Calu3 (cell line): ENCODE measurements around the gene MYT1. TPM values are rescaled to one million over a fixed set of nuclear protein-coding genes. Genes with fewer than 3 reads are reported as not detected.

Experiments used
- BruUV-seq: library from RNA; stranded (reverse); fragments of 400-500 nt; replicated peaks from 2 replicates; lab custom pipeline; 2021; lab: Mats Ljungman, UMichigan
- CTCF ChIA-PET: fragments of 300-600 bp; sonication (Branson Sonifier 250); formaldehyde crosslinking; loops from one replicate; lab custom pipeline; 2022; ENCODE audit warnings: antibody characterized with exemption; lab: Charles Lee
- DNase-seq: peaks from one replicate; pipeline ENCODE4 v3.0.0; 2022
- H3K27ac Mint-ChIP-seq: one replicate; pipeline ENCODE4 v1.8.0; 2022; ENCODE audit warnings: mixed read lengths; ENCODE audit not compliant: unreplicated experiment
- H3K27me3 Mint-ChIP-seq: one replicate; pipeline ENCODE4 v1.8.0; 2022; ENCODE audit warnings: mixed read lengths; ENCODE audit not compliant: unreplicated experiment
- H3K36me3 Mint-ChIP-seq: one replicate; pipeline ENCODE4 v1.8.0; 2022; ENCODE audit warnings: mild to moderate bottlenecking, moderate library complexity, mixed read lengths; ENCODE audit not compliant: insufficient read depth, unreplicated experiment
- H3K4me1 Mint-ChIP-seq: one replicate; pipeline ENCODE4 v1.8.0; 2022; ENCODE audit warnings: mild to moderate bottlenecking, low read depth, mixed read lengths; ENCODE audit not compliant: unreplicated experiment
- H3K4me3 Mint-ChIP-seq: one replicate; pipeline ENCODE4 v1.8.0; 2022; ENCODE audit warnings: mild to moderate bottlenecking, low read depth, moderate library complexity, mixed read lengths; ENCODE audit not compliant: unreplicated experiment
- H3K9me3 Mint-ChIP-seq: one replicate; pipeline ENCODE4 v1.8.0; 2022; ENCODE audit warnings: low read depth, mixed read lengths; ENCODE audit not compliant: unreplicated experiment
- intact Hi-C: fragments of 100-400 bp; cut with micrococcal nuclease; formaldehyde crosslinking; loops from one replicate; pipeline ENCODE4 v1.10.0; 2022; ENCODE audit not compliant: unreplicated experiment
- total RNA-seq: library from RNA; stranded (reverse); gene quantifications from 2 replicates; pipeline ENCODE4 v1.2.3, GENCODE V29; 2022
- TF ChIP-seq, protein P1 (sequence below): fragments of 200-600 bp; IDR thresholded peaks from one replicate; pipeline ENCODE4 v1.8.0; 2022; ENCODE audit warnings: antibody characterized with exemption; ENCODE audit not compliant: unreplicated experiment

Gene MYT1
- total RNA-seq, 1 experiment from 2014 or later: 0.45 TPM

DNA sequence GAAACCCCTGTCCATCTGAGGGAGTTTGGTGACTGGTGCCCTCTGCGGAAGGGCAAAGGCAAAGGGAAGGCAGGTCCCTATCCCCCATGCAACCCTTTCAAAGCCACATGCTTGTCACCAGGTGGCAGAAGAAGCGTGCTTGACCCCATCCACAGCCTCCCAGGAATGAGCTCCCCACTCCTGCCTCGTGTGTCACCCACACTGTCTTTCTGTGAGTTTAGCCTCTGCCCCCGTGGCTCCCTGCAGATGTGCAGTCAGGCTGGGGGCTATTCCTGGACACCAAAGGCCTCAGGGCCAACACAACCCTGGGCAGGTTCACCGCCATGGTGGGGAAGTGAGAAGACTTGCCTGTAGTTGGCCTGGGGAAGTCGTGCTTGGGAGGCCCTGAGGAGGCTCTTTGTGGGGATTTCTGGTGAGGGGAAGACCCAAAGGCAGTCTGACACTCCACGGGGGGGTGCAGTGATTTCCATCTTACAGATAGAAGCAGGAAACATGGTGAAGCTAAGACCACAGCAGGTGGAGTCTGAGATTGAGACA is 74.7 kb downstream of the MYT1 start:
- intact Hi-C loops: no loop called here
- CTCF ChIA-PET: no interaction called here
- TF ChIP-seq, protein P1, sequence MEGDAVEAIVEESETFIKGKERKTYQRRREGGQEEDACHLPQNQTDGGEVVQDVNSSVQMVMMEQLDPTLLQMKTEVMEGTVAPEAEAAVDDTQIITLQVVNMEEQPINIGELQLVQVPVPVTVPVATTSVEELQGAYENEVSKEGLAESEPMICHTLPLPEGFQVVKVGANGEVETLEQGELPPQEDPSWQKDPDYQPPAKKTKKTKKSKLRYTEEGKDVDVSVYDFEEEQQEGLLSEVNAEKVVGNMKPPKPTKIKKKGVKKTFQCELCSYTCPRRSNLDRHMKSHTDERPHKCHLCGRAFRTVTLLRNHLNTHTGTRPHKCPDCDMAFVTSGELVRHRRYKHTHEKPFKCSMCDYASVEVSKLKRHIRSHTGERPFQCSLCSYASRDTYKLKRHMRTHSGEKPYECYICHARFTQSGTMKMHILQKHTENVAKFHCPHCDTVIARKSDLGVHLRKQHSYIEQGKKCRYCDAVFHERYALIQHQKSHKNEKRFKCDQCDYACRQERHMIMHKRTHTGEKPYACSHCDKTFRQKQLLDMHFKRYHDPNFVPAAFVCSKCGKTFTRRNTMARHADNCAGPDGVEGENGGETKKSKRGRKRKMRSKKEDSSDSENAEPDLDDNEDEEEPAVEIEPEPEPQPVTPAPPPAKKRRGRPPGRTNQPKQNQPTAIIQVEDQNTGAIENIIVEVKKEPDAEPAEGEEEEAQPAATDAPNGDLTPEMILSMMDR: no peak
- BruUV-seq: no TSS peak
- Mint-ChIP-seq H3K4me1 (no peaks in the 10 kb centered on the region), H3K36me3 (no peaks in the 10 kb centered on the region), H3K27me3 (peaks cover 47% of the 10 kb centered on the region), H3K27ac (no peak overlapping the region), H3K9me3 (no peaks in the 10 kb centered on the region), H3K4me3 (no peak overlapping the region)
- no peak for DNase-seq

DNA sequence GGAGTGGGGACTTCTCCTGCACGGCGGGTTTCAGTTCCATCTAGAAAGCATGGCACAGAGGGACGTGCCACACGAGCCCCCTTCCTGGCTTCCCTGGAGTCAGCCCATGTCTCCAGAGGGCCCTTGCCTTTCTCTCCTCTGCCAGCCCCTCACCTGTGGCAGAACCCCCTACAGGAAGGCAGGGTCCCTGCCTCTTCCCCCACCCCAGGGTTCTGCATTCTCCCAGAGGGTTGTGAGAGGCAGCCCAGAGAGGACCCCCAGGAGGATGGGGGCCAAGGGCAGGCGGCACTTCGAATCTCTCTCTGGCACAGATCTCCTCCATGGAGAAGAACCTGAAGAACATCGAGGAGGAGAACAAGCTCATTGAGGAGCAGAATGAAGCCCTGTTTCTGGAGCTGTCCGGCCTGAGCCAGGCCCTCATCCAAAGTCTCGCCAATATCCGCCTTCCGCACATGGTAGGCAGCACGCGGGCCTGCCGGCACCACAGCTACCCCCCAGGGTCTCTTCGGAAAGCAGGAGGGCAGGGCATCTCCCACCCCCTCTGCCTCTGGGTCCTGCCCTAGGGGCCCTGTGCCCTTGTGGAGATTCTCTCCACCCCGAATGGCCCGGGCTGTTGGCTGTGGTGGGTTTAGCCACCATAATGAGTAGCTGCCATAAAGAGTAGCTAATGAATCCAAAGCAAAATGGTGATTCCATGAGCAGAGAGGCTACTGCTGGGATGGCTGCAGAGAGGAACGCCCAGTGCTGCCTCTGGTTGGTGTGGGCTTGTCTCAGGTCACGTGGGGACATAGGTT is 75.4 kb downstream of the MYT1 start:
- H3K9me3 Mint-ChIP-seq: no peaks in the 10 kb centered on the region
- BruUV-seq: no TSS peak
- no peak overlapping the region for H3K27ac Mint-ChIP-seq
- H3K36me3 Mint-ChIP-seq: no peaks in the 10 kb centered on the region
- no peak for DNase-seq
- intact Hi-C loops: no loop called here
- TF ChIP-seq, protein P1: no peak
- H3K4me3 Mint-ChIP-seq: no peak overlapping the region
- no peaks in the 10 kb centered on the region for H3K4me1 Mint-ChIP-seq
- CTCF ChIA-PET: interaction anchor here (0.6 kb wide), 1 partner anchor 12 kb away, joined by 4 read pairs; no protein-coding TSS in a partner anchor
- peaks cover 55% of the 10 kb centered on the region for H3K27me3 Mint-ChIP-seq

DNA sequence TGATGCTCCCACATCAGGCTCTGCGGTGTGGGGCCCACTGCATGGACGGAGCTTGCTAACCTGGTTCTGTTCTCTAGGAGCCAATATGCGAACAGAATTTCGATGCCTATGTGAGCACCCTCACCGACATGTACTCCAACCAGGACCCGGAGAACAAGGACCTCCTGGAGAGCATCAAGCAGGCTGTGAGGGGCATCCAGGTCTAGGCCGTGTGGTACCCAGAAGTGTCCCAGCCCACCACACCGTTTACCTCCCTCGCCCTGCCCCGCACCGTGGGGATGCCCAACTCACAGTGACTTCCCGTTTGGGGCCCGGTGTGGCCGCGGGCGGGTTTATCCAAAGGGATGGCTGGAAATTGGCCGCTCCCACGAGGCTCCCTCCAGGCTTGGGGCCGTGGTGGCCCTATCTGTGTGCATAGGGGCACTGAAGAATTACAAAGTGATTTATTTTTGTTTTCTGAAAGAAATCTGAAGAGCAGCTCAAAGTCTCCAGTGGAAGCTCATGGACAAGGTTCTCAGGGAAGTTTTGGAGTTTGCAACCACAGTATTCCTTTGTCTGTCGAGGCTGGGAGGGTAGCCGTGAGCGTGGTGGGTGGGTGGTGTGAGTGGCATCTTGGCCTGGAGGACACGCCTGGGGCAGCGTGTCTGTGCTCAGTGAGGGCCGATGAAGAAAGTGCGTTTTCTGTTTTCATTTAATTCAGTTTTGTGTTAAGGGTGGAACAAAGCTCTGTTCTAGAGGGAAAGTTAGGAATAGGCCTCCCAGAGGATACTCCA is 76.2 kb downstream of the MYT1 start:
- no peak for DNase-seq
- BruUV-seq: no TSS peak
- Mint-ChIP-seq H3K27me3 (peaks cover 63% of the 10 kb centered on the region), H3K27ac (no peak overlapping the region), H3K36me3 (no peaks in the 10 kb centered on the region), H3K9me3 (no peaks in the 10 kb centered on the region), H3K4me3 (no peak overlapping the region), H3K4me1 (no peaks in the 10 kb centered on the region)
- CTCF ChIA-PET: interaction anchor here (0.6 kb wide), 1 partner anchor 11 kb away, joined by 4 read pairs; no protein-coding TSS in a partner anchor
- intact Hi-C loops: no loop called here
- TF ChIP-seq, protein P1: no peak

DNA sequence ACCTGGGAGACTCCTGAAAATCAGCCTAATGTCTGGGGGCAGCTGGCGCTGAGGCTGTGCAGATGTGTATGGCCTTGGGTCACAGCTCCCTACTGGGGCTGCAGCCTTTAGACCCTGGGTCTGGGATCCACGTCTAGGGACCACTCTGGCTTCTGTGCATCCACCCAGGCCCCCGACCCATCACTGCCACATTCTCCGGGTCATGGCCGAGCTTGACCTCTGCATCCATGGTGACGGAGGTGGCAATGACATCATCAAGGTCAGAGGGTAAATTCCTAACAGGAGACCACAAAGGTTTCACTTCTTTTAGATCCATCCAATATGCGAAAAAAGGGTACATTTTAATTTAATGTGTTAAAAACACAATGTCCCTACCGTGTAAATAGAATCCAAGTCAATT is 76.8 kb downstream of the MYT1 start:
- H3K27me3 Mint-ChIP-seq: peaks cover 69% of the 10 kb centered on the region
- H3K9me3 Mint-ChIP-seq: no peaks in the 10 kb centered on the region
- H3K4me3 Mint-ChIP-seq: no peak overlapping the region
- H3K27ac Mint-ChIP-seq: no peak overlapping the region
- no peak for DNase-seq
- BruUV-seq: no TSS peak
- intact Hi-C loops: no loop called here
- no peaks in the 10 kb centered on the region for H3K36me3 Mint-ChIP-seq
- TF ChIP-seq, protein P1: no peak
- H3K4me1 Mint-ChIP-seq: no peaks in the 10 kb centered on the region
- CTCF ChIA-PET: no interaction called here
